Measurements from ENCODE around the gene IQCB1.
A peak's percentile ranks its signal among the peaks of the same experiment; 100 is the strongest.
"Not testable (repeated sequence)": the region's sequence is repeated elsewhere in the genome, so short reads cannot be mapped to it uniquely, and the experiment has no call there.

IQCB1 gene, protein sequence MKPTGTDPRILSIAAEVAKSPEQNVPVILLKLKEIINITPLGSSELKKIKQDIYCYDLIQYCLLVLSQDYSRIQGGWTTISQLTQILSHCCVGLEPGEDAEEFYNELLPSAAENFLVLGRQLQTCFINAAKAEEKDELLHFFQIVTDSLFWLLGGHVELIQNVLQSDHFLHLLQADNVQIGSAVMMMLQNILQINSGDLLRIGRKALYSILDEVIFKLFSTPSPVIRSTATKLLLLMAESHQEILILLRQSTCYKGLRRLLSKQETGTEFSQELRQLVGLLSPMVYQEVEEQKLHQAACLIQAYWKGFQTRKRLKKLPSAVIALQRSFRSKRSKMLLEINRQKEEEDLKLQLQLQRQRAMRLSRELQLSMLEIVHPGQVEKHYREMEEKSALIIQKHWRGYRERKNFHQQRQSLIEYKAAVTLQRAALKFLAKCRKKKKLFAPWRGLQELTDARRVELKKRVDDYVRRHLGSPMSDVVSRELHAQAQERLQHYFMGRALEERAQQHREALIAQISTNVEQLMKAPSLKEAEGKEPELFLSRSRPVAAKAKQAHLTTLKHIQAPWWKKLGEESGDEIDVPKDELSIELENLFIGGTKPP

DNA sequence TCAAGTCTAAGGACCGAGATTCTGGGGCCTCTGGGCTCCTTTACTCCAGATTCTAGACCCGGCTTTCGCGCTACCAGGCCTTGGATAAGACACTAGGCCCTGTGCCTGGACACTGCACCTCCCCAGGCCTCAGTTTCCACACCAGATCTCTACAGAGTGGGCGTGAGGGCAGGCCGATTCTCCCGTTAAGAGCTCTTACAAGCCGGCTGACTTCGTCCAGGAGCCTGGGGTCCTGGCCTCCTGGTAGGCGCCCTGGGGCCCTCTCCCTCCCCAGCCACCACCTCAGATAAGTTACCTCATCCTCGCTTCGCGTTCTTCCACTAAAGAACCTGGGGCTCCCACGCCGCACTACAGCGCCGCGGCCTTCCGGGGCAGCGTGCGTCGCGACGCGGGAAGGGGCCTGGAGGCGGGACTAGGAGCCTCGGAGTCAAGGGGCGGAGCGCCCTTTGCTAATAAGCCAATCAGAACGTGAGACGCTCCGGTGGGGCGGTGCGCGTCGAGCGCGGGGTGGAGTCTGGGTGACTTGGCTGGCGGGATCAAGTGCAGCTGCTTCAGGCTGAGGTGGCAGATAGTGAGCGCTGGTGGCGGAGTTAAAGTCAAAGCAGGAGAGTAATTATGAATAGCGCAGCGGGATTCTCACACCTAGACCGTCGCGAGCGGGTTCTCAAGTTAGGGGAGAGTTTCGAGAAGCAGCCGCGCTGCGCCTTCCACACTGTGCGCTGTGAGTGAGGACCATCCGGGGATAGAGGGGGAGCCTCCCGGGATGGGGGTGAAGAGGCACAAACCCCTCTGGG, at the start of gene IQCB1, which contains the start of gene EAF2:
TSS of gene IQCB1 (minus strand) at position 390 of the 794 bp plus-strand sequence. CDS start 6,100 bp downstream, outside the sequence.
TSS of gene EAF2 (plus strand) at position 539 of the 794 bp plus-strand sequence. CDS start at position 616, 77 bp downstream.
- DNase-seq, result peak; percentile 93

GRCh38 chr3:121883507-121883906, 48.6 kb upstream of the IQCB1 start:
- DNase-seq, result no peak

GRCh38 chr3:121878411-121878810, 43.6 kb upstream of the IQCB1 start:
- DNase-seq, result no peak

DNA sequence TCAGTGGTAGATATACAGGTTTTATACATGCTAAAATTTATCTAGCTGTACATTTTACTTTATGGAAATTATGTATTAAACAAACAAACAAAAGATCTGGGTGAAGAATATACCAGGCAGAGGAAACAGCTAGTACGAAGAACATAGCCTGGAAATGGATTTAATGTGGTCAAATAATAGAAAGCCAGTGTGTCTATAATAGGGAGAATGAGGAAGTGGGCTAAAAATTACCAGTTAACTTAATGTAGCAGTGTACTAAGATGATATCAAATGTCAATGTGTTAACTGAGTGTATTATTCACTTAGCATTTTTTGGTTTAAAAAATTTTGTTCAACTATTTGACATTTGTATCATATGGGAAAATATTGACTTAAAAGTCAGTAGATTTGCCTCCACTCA, 36.6 kb upstream of the IQCB1 start:
- DNase-seq, result no peak

- DNase-seq, result no peak
These were observed 35.9 kb upstream of the IQCB1 start for GRCh38 chr3:121870717-121871116.

- no peak for DNase-seq
These were observed 34.9 kb upstream of the IQCB1 start for GRCh38 chr3:121869736-121870135.

GRCh38 chr3:121863801-121864200, 28.9 kb upstream of the IQCB1 start:
- DNase-seq, result no peak

GRCh38 chr3:121863247-121863646, 28.4 kb upstream of the IQCB1 start:
- not testable (repeated sequence) for DNase-seq

- not testable (repeated sequence) for DNase-seq
These were observed 22.9 kb upstream of the IQCB1 start for GRCh38 chr3:121857778-121858177.

- DNase-seq, result no peak
These were observed 20.7 kb upstream of the IQCB1 start for GRCh38 chr3:121855555-121855954.

DNA sequence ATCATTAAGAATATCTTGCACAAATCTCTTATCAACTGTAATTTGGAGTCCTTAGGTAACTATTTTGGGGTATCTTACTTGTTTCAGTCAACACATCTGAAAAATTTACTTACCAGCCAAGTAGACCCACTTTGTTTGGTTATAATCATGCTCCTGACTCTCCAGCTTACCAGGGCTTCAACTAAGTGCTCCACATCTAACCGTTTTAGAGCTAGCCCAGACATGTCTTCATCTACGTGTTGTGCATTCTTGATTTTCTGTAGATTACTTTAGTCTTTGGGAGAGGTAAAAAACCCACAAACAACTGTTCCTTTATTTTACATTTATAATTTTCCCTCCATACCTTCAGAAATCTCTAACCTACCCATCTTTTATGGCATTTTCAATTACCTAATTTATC, 17.4 kb upstream of the IQCB1 start:
- DNase-seq, result no peak

GRCh38 chr3:121844892-121845291, 10.0 kb upstream of the IQCB1 start:
- no peak for DNase-seq

- DNase-seq, result no peak
These were observed 5.1 kb upstream of the IQCB1 start for GRCh38 chr3:121839962-121840361.

GRCh38 chr3:121836481-121836880, 1.6 kb upstream of the IQCB1 start:
- no peak for DNase-seq

DNA sequence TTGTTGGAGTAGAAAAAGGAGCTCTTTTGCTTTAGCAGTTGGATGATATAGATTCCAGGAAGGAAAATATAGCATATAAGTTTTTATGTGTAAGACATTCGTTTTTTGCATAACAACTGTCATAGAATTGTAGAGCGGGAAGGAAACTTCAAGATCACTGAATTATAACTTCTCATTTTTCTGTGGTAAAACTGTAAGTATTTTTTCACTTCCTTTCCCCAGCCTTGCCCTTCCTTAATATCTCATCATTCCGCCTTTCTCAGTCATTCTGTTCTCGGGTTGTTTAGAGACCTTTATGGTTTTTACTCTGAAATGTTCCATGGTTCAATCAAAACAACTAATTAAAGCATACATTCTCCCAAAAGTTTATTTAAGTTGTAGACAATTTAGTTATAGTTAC, 1.2 kb upstream of the IQCB1 start:
- DNase-seq, result no peak

GRCh38 chr3:121835465-121835801, 573 bp upstream of the IQCB1 start:
- no peak for DNase-seq

GRCh38 chr3:121834157-121834670, 646 bp downstream of the IQCB1 start:
- DNase-seq, result no peak

DNA sequence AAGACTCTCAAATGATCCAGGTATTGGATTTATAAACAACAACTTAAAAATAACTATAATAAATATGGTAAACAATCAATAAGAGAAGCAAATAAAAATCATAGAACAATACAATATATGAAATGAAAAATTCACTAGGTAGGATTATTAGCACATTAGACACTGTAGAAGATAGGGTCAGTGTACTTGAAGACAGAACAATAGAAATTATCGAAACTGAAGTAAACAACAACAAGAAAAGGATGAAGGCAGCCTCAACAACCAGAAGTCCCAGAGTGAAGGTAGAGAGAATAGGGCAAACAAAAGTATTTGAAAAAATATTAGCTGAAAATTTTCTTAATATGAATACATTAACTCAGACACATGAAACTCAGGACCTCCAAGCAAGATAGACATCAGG, 11.9 kb downstream of the IQCB1 start:
- no peak for DNase-seq

GRCh38 chr3:121821421-121822199, 13.2 kb downstream of the IQCB1 start:
- DNase-seq, result no peak

- no peak for DNase-seq
These were observed 15.6 kb downstream of the IQCB1 start for GRCh38 chr3:121819236-121819635.

- no peak for DNase-seq
These were observed 16.3 kb downstream of the IQCB1 start for GRCh38 chr3:121818578-121818977.

DNA sequence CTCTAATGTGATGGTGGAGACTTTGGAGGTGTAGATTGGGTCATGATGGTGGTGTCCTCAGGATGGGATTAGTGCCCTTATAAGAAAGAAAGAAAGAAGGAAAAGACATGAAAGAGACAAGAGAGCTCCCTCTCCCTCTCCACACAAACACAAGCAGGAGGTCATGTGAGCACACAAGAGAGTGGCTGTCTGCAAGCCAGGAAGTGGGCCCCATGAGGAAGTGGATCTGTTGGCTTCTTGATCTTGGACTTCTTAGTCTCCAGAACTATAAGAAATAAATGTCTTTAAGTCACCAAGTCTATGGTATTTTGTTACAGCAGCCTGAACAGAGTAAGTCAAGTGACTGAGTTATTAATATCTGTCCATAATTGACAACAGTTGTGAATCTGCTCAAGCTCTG, 17.1 kb downstream of the IQCB1 start:
- no peak for DNase-seq

DNA sequence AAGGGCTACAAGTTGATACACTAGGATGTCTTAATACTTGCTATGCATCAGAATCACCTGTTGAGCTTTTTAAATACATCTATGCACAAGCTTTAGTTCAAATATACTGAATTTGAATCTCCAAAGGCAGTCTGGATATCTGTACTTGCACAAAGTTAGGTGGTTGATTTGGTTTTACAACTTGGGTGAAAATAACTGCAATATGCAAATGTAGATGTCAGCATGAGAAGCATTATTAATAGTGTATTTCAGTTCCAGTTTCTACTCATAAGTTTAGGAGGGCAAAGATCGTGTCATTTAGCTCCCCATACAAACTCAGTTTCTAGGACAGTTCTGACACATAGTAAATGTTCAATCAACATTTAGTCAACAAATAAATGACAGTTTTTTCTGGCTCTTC, 25.6 kb downstream of the IQCB1 start:
- DNase-seq, result no peak
